ENCODE data around the gene LTO1. TPM values are rescaled to one million over a fixed set of nuclear protein-coding genes. Genes with fewer than 3 reads are reported as not detected.

Gene LTO1
- total and polyA plus RNA-seq, 4 donors = 12.4 to 27.5 (median 19.4) TPM

GRCh38 chr11:69645801-69646492, 29.2 kb downstream of the LTO1 start:
- no peak overlapping the region for H3K9ac ChIP-seq (ENCODE audit: insufficient read depth in 1 of 2, low read length in 2 of 2)
- no peak for TF ChIP-seq CTCF (IDR thresholded peaks at IDR 0.05; ENCODE audit: control extremely low read depth, extremely low read depth)
- peaks cover 0 to 29% (median 13%) of the 10 kb centered on the region in 5 donors for H3K4me1 ChIP-seq (ENCODE audit: control insufficient read depth in 5 of 5, insufficient read depth in 5 of 5, low read length in 5 of 5)
- no peaks in the 10 kb centered on the region for H3K9me3 ChIP-seq (ENCODE audit: control insufficient read depth in 4 of 4, insufficient read depth in 3 of 4, low read length in 3 of 4)
- DNase-seq (peak in 1 of 3 donors; percentile 22), ATAC-seq (ENCODE audit: insufficient read depth, low FRiP score) (no peak)
- H3K27me3 ChIP-seq (ENCODE audit: control insufficient read depth in 3 of 3, insufficient read depth in 3 of 3, low read length in 2 of 3) = no peaks in the 10 kb centered on the region
- WGBS, 2 donors = 79 to 85% methylated on average over 30 of the region's 30 CpGs
- H3K36me3 ChIP-seq (ENCODE audit: control insufficient read depth in 4 of 4, insufficient read depth in 4 of 4, low read length in 4 of 4) = peaks cover 2 to 70% (median 28%) of the 10 kb centered on the region in 4 donors
- no peak overlapping the region for H3K4me3 ChIP-seq
- no peak overlapping the region for H3K27ac ChIP-seq (ENCODE audit: low read depth in 1 of 2, low read length in 1 of 2)

- Histone ChIP-seq H3K9ac (ENCODE audit: insufficient read depth in 1 of 2, low read length in 2 of 2) (no peak overlapping the region), H3K4me1 (ENCODE audit: control insufficient read depth in 5 of 5, insufficient read depth in 5 of 5, low read length in 5 of 5) (peaks cover 0 to 31% (median 13%) of the 10 kb centered on the region in 5 donors), H3K27ac (ENCODE audit: low read depth in 1 of 2, low read length in 1 of 2) (peak overlapping the region in 1 of 2 donors; percentile 64), H3K27me3 (ENCODE audit: control insufficient read depth in 3 of 3, insufficient read depth in 3 of 3, low read length in 2 of 3) (no peaks in the 10 kb centered on the region), H3K36me3 (ENCODE audit: control insufficient read depth in 4 of 4, insufficient read depth in 4 of 4, low read length in 4 of 4) (peaks cover 0 to 62% (median 24%) of the 10 kb centered on the region in 4 donors), H3K4me3 (no peak overlapping the region), H3K9me3 (ENCODE audit: control insufficient read depth in 4 of 4, insufficient read depth in 3 of 4, low read length in 3 of 4) (no peaks in the 10 kb centered on the region)
- WGBS, 2 donors = 82% methylated on average over 20 of the region's 20 CpGs
- ATAC-seq (ENCODE audit: insufficient read depth, low FRiP score) (no peak), DNase-seq (peak in 1 of 3 donors; percentile 12)
- TF ChIP-seq CTCF (IDR thresholded peaks at IDR 0.05; ENCODE audit: control extremely low read depth, extremely low read depth) = no peak
These were observed 30.0 kb downstream of the LTO1 start for GRCh38 chr11:69644962-69645675.

GRCh38 chr11:69644071-69644961, 30.8 kb downstream of the LTO1 start:
- no peak overlapping the region for H3K9ac ChIP-seq (ENCODE audit: insufficient read depth in 1 of 2, low read length in 2 of 2)
- peak overlapping the region; percentile 14 to 64 for H3K27ac ChIP-seq (ENCODE audit: low read depth in 1 of 2, low read length in 1 of 2)
- 47 to 56% methylated on average over 23 to 24 of the region's 24 CpGs for WGBS, 2 donors
- peaks cover 0 to 34% (median 13%) of the 10 kb centered on the region in 5 donors for H3K4me1 ChIP-seq (ENCODE audit: control insufficient read depth in 5 of 5, insufficient read depth in 5 of 5, low read length in 5 of 5)
- peak; percentile 42 for ATAC-seq (ENCODE audit: insufficient read depth, low FRiP score)
- peaks cover 0 to 54% (median 18%) of the 10 kb centered on the region in 4 donors for H3K36me3 ChIP-seq (ENCODE audit: control insufficient read depth in 4 of 4, insufficient read depth in 4 of 4, low read length in 4 of 4)
- peak; percentile 90 to 95 (median 92) for DNase-seq
- H3K9me3 ChIP-seq (ENCODE audit: control insufficient read depth in 4 of 4, insufficient read depth in 3 of 4, low read length in 3 of 4) = no peaks in the 10 kb centered on the region
- H3K27me3 ChIP-seq (ENCODE audit: control insufficient read depth in 3 of 3, insufficient read depth in 3 of 3, low read length in 2 of 3) = peaks cover 0 to 4% (median 0%) of the 10 kb centered on the region in 3 donors
- H3K4me3 ChIP-seq = no peak overlapping the region
- no peak for TF ChIP-seq CTCF (IDR thresholded peaks at IDR 0.05; ENCODE audit: control extremely low read depth, extremely low read depth)
